ENCODE data around the gene OGFOD3.
A peak's percentile ranks its signal among the peaks of the same experiment; 100 is the strongest.
"Not testable (repeated sequence)": the region's sequence is repeated elsewhere in the genome, so short reads cannot be mapped to it uniquely, and the experiment has no call there.

Gene OGFOD3

GRCh38 chr17:82432017-82432416 lies 13.6 kb upstream of the OGFOD3 start:
- no peak for DNase-seq

DNA sequence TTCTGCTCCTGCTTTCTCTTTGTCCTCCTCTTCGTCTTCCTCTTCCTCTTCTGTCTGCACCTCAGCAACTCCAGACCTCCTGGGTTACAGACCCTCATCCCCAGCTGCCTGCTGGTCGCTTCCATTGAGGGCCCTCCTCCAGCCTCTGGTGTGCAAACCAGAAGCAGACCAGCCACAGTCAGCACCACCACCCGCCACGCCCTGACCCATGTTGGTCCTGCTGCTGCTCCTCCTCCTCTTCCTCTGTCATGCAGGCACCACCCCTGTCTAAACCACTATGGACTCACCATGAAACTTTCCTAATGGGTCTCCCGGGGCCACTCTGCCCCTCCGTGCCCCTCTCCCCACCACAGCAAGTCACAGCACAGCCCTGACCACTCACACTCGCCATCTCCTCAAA lies 11.4 kb upstream of the OGFOD3 start:
- DNase-seq = no peak

DNA sequence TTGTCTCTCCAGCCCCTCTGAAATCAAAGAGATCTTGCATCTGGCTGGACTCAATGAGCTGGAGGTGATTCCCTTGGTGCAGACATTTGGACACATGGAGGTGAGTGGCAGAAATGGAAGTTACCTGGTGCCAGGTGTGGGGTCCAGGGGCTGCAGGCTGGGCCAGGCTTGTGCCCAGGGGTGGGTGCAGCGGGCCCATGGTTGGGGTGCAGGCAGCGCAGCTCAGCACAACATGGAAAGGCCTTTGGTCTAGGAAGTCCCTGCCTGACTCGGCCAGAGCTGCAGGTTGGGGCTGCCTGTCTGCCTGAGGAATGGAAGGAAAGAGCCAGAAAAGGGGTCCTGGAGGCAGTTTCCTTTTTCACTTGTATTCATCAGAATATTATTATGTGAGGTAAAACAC lies 10.2 kb upstream of the OGFOD3 start:
- no peak for DNase-seq

DNA sequence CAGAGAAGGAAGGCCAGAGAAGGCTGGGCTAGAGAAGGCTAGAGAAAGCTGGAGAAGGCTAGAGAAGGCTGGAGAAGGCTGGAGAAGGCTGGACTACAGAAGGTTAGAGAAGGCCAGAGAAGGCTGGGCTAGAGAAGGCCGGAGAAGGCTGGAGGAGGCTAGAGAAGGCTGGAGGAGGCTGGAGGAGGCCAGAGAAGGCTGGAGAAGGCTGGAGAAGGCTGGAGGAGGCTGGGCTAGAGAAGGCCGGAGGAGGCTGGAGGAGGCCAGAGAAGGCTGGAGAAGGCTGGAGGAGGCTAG lies 6.4 kb upstream of the OGFOD3 start:
- no peak for DNase-seq

DNA sequence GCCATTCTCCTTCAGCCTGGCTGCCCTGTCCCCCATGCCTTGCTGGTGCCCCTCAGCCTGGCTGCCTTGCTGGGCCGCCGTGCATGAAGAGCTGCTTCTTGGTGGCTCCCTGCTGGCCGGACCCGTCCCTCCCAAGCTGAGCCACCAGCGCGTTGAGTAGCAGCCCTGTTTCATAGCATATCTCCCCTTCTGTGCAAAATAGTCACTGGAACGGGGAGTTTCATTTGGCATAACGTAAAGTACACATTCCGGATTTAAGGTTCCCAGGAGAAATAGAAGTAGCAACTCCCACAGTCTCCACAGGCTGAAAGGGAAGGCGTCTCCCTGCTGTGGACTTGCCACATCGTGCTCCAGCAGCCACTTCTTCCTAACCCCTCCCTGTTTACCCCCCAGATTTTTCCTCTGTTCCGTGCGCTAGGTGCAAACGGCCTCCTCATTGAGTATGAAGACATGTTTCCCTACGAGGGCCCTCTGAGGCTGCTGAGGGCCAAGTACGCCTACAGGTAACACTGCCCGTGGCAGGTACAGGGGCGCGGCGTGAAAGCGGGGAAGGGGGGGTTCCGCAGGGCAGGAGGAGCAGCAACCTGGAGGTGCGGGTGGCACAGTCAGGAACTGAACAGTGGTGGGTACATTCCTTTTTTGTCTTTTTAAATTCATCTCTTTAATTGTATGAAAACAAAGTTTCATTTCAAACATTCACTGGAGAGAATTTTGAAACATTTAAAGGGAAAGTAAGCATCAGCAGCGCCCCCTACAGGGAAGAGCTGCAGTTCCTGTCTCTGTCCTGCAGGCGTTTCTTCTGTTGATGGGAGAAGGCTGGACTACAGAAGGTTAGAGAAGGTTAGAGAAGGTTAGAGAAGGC lies 5.8 kb upstream of the OGFOD3 start:
- DNase-seq = peak; percentile 66

DNA sequence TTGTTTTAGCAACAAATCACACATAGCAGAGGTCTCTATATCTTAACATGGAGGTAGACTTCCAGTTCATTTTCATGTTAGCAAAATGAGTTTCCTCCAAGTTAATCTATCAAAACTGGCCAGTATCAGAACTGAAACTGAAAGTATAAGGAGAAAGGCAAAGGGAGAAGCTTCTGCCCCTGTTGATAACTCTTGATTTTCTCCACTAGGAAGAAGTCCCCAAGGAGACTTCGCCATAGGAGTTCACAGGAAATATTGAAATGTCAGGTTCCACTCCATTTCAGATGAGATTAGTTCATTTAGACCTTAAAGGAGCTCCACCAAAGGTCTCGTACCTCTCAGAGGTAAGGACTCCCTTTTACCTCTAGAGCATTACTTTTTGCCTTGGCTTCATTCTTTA lies 1.2 kb upstream of the OGFOD3 start:
- DNase-seq = peak; percentile 30

DNA sequence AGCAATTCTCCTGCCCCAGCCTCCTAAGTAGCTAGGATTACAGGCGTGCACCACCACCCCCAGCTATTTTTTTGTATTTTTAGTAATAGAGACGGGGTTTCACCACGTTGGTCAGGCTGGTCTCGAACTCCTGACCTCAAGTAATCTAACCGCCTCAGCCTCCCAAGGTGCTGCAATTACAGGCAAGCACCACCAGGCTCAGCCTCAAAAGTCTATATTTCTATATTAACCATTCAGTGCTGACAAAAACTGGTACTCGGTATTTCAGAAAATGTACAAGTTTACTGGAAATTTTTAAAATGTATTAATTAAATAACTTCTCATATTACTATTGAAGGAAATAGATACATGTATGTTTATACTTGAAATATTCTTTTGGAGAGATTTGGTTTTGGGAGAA lies 1.6 kb downstream of the OGFOD3 start:
- DNase-seq = no peak

- no peak for DNase-seq
Measured at GRCh38 chr17:82416264-82416663, 2.1 kb downstream of the OGFOD3 start.

DNA sequence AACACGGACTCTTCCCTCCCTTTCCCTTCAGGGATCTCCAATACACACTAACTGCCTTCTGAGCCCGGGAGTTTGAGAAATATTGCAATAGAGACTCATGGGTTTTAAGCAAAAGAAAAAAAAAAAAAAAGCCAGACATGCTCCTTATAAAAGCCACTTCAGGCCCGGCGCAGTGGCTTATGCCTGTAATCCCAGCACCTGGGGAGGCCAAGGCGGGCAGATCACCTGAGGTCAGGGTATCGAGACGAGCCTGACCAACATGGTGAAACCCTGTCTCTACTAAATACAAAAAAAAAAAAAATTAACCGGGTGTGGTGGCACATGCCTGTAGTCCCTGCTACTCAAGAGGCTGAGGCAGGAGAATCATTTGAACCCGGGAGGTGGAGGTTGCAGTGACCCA lies 2.6 kb downstream of the OGFOD3 start:
- no peak for DNase-seq

DNA sequence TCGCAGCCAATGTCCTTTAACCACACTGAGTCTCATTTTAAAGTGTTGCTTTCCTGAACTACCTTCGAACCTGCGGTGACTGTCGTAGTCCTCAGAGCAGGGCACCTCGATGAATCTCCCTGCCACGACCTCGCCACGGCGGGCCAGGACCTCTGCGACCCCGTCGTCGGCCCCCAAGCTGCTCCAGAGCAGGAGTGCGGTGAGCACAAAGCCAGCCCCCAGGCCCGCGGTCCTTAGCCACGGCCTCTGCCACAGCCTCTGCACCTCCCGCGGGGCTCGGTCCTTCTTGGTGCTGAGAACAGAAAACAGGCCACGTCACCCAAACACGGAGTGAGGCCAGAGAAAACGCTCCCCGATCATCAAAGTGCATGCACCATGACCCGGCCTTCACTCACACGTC lies 3.0 kb downstream of the OGFOD3 start:
- no peak for DNase-seq

DNA sequence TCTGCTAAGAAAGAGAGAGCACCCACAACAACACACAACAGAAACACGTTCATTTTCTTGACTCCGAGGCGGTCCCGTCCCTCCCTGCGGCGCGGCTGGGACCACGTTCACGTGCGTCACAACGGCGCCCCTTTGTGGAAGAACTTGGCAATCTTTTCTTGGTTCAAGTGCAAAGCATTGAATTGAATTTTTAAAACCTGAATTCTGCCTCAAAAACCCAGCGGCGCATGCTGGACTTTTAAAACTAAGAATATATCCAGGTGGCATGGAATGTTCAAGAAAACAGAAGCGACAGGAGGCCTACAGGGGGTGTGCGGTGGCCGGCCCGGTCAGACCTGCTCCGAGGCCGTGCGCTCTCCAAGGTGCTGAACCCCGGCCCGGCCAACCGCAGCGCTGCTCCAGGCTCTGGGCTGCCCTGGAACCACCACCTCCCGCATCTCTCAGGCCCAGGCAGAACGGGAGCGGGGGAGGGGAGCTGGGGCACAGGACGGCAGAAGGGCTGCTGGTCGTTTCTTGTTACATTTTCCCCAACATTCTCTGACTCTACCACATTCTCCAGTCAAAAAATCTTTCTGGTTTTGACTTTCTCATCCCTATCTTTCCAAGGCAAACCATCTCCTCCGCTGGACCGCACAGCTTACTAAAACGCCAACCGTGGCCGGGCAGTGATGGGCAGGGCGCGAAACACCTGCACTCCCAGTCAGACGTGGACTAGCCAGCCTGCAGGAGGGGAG lies 3.7 kb downstream of the OGFOD3 start:
- peak; percentile 80 for DNase-seq

DNA sequence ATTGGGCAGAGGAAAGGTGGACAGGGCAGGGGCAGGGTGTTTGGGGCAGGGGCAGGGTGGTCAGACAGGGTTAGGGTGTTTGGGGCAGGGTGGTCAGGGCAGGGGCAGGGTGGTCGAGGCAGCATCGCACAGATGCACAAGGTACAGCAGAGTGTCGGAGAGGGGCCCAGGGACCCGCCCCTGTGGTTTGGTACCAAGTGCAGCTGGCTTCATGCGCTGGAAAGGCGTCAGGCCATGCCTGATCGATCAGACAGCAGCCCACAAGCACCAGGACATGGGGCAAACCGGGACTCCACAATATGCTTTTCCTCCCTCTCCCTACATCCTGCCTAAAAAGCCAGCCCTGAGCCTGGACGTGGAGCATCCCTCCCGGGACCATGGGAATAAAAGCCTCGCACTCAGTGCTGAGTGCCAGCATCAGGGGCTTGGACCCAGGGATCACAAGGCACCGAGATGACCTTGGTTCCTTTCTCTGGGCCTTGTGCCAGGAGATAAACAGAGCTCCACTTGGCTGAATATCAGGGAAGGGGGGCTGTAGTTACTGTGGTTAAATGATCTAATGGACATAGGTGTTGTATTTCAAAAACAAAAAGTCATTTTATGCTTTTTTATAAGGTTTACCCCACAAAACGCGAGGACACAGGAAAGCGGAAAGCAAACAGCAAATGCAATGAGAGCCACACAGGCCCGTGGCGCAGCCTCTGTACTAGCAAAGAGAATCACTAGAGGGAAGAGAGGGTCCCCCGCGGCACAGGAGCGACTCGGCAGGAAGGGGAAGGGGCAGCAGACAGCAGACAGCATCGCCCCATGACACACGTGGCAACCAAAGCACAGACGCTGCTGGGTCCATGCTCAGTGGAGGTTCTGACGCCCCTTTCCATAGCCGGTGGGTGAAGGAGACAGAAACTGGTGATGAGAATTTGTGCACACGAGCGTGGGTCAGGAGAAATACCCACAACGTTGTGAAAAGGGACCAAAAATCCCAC lies 5.6 kb downstream of the OGFOD3 start:
- DNase-seq = no peak

- DNase-seq = not testable (repeated sequence)
Measured at GRCh38 chr17:82412081-82412480, 6.3 kb downstream of the OGFOD3 start.

- no peak for DNase-seq
Measured at GRCh38 chr17:82411396-82412053, 6.9 kb downstream of the OGFOD3 start.

- no peak for DNase-seq
Measured at GRCh38 chr17:82410014-82410716, 8.2 kb downstream of the OGFOD3 start.

DNA sequence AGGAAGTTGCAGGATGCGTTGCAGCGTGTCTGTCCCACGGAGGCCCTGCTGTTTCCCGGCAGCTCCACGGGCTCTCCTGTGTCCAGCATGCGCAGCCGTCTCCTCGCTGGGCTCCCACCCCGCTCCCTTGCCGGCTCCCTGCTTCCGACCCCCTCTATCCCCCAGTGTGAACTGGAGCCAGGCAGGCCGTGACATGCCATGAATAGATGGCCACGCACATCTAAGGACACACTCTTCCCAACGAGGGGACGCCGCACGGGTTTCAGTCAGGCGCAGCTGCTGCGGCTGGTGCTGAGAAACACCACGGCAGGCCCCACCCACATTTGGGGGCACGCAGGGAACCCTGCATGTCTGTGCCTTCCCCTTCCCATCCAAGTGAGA lies 9.5 kb downstream of the OGFOD3 start:
- DNase-seq = no peak

- DNase-seq = no peak
Measured at GRCh38 chr17:82408288-82408937, 10.0 kb downstream of the OGFOD3 start.

- no peak for DNase-seq
Measured at GRCh38 chr17:82407255-82407654, 11.1 kb downstream of the OGFOD3 start.

GRCh38 chr17:82406131-82406671 lies 12.2 kb downstream of the OGFOD3 start:
- DNase-seq = no peak

- no peak for DNase-seq
Measured at GRCh38 chr17:82405051-82405450, 13.3 kb downstream of the OGFOD3 start.
